WTC11 (cell line): ENCODE data around the gene PHPT1. TPM values are rescaled to one million over a fixed set of nuclear protein-coding genes. Genes with fewer than 3 reads are reported as not detected.
A peak's percentile ranks its signal among the peaks of the same experiment; 100 is the strongest.

Experiments
- ATAC-seq: fragments of 200-7000 bp; cut with Tn5 transposase; 2 replicates; pipeline ENCODE4 v1.10.0; 2021; ENCODE audit warnings: mild to moderate bottlenecking, moderate library complexity
- CTCF ChIA-PET: fragments of 300-600 bp; sonication (Branson Sonifier 250); formaldehyde crosslinking; loops from one replicate; lab custom pipeline; 2021; ENCODE audit warnings: antibody characterized with exemption; lab: Charles Lee
- POLR2A ChIA-PET: fragments of 350-600 bp; sonication (Branson Sonifier 250); formaldehyde crosslinking; loops from one replicate; lab custom pipeline; 2021; ENCODE audit warnings: antibody characterized with exemption; lab: Charles Lee
- DNase-seq: peaks from one replicate; pipeline ENCODE4 v3.0.0; 2021; ENCODE audit warnings: low spot score
- H3K27ac Mint-ChIP-seq: 2 replicates; pipeline ENCODE4 v1.8.0; 2021; ENCODE audit warnings: mixed read lengths
- H3K27me3 Mint-ChIP-seq: 2 replicates; pipeline ENCODE4 v1.8.0; 2021; ENCODE audit warnings: low read depth, mild to moderate bottlenecking, moderate library complexity, mixed read lengths
- H3K36me3 Mint-ChIP-seq: 2 replicates; pipeline ENCODE4 v1.8.0; 2021; ENCODE audit warnings: mixed read lengths
- H3K4me1 Mint-ChIP-seq: 2 replicates; pipeline ENCODE4 v1.8.0; 2022; ENCODE audit warnings: mixed read lengths
- H3K4me3 Mint-ChIP-seq: 2 replicates; pipeline ENCODE4 v1.8.0; 2021; ENCODE audit warnings: mild to moderate bottlenecking, moderate library complexity, mixed read lengths
- H3K9me3 Mint-ChIP-seq: 2 replicates; pipeline ENCODE4 v1.8.0; 2021; ENCODE audit warnings: mixed read lengths
- ATF1 ChIP-seq: sonication (generic); formaldehyde crosslinking; IDR thresholded peaks from 2 replicates; pipeline ENCODE4 v1.8.1; 2023; ENCODE audit warnings: mild to moderate bottlenecking, moderate library complexity, missing genetic modification reagents
- ATF2 ChIP-seq: sonication (generic); formaldehyde crosslinking; IDR thresholded peaks from 2 replicates; pipeline ENCODE4 v1.8.1; 2022; ENCODE audit warnings: low read depth, missing genetic modification reagents, borderline replicate concordance
- CREB1 ChIP-seq: sonication (generic); formaldehyde crosslinking; IDR thresholded peaks from 2 replicates; pipeline ENCODE4 v1.8.0; 2023; ENCODE audit warnings: mild to moderate bottlenecking, missing genetic modification reagents
- E2F5 ChIP-seq: sonication (generic); formaldehyde crosslinking; IDR thresholded peaks from 2 replicates; pipeline ENCODE4 v1.8.1; 2022; ENCODE audit warnings: mild to moderate bottlenecking, moderate library complexity, missing genetic modification reagents
- ELF4 ChIP-seq: sonication (generic); formaldehyde crosslinking; IDR thresholded peaks from 2 replicates; pipeline ENCODE4 v1.8.1; 2022; ENCODE audit warnings: low read depth, mild to moderate bottlenecking, moderate library complexity, missing genetic modification reagents
- ETV6 ChIP-seq: sonication (generic); formaldehyde crosslinking; IDR thresholded peaks from 2 replicates; pipeline ENCODE4 v1.8.1; 2022; ENCODE audit warnings: mild to moderate bottlenecking, missing genetic modification reagents
- FOXP1 ChIP-seq: sonication (generic); formaldehyde crosslinking; IDR thresholded peaks from 2 replicates; pipeline ENCODE4 v1.8.0; 2022; ENCODE audit warnings: missing genetic modification reagents, mild to moderate bottlenecking, moderate library complexity, borderline replicate concordance
- GABPB1 ChIP-seq: sonication (generic); formaldehyde crosslinking; IDR thresholded peaks from 2 replicates; pipeline ENCODE4 v1.8.1; 2023; ENCODE audit warnings: mild to moderate bottlenecking, missing genetic modification reagents
- GTF2I ChIP-seq: fragments of 250-450 bp; sonication (Bioruptor Pico); conservative IDR thresholded peaks from 2 replicates; pipeline ENCODE4 v1.4.0; 2021; ENCODE audit warnings: mild to moderate bottlenecking
- HMGXB4 ChIP-seq: sonication (generic); formaldehyde crosslinking; IDR thresholded peaks from 2 replicates; pipeline ENCODE4 v1.8.1; 2023; ENCODE audit warnings: mild to moderate bottlenecking, moderate library complexity, missing genetic modification reagents
- JAZF1 ChIP-seq: fragments of 250-450 bp; sonication (Bioruptor Pico); IDR thresholded peaks from 2 replicates; pipeline ENCODE4 v1.9.0; 2021; ENCODE audit warnings: moderate library complexity, mild to moderate bottlenecking, inconsistent platforms
- MAX ChIP-seq: sonication (generic); formaldehyde crosslinking; IDR thresholded peaks from 2 replicates; pipeline ENCODE4 v1.8.0; 2022; ENCODE audit warnings: mild to moderate bottlenecking, missing genetic modification reagents
- NFYB ChIP-seq: sonication (generic); formaldehyde crosslinking; conservative IDR thresholded peaks from 2 replicates; pipeline ENCODE4 v1.8.0; 2022; ENCODE audit warnings: low read depth, missing genetic modification reagents
- NR1H2 ChIP-seq: sonication (generic); formaldehyde crosslinking; IDR thresholded peaks from 2 replicates; pipeline ENCODE4 v1.9.0; 2021; ENCODE audit warnings: mild to moderate bottlenecking, moderate library complexity, missing genetic modification reagents
- PRRX2 ChIP-seq: fragments of 250-450 bp; sonication (Bioruptor Pico); IDR thresholded peaks from 2 replicates; pipeline ENCODE4 v1.8.0; 2021; ENCODE audit warnings: mild to moderate bottlenecking
- RORB ChIP-seq: fragments of 250-450 bp; sonication (Bioruptor Pico); IDR thresholded peaks from 2 replicates; pipeline ENCODE4 v1.9.0; 2021; ENCODE audit warnings: mild to moderate bottlenecking
- SOX15 ChIP-seq: fragments of 250-450 bp; sonication (Bioruptor Pico); IDR thresholded peaks from 2 replicates; pipeline ENCODE4 v1.9.0; 2021; ENCODE audit warnings: mild to moderate bottlenecking
- TCF7 ChIP-seq: sonication (generic); formaldehyde crosslinking; IDR thresholded peaks from 2 replicates; pipeline ENCODE4 v1.8.0; 2022; ENCODE audit warnings: mild to moderate bottlenecking, low read depth, missing genetic modification reagents, moderate library complexity
- ZMAT4 ChIP-seq: fragments of 250-450 bp; sonication (Bioruptor Pico); IDR thresholded peaks from 2 replicates; pipeline ENCODE4 v1.9.0; 2021; ENCODE audit warnings: mild to moderate bottlenecking
- ZNF317 ChIP-seq: sonication (generic); formaldehyde crosslinking; IDR thresholded peaks from 2 replicates; pipeline ENCODE4 v1.8.1; 2023; ENCODE audit warnings: low read depth, mild to moderate bottlenecking, moderate library complexity, missing genetic modification reagents, borderline replicate concordance
- total RNA-seq: library from RNA; stranded (reverse); gene quantifications from 3 replicates; pipeline ENCODE4 v1.2.3, GENCODE V29; 2021
- TF ChIP-seq, protein P1 (sequence below): sonication (generic); formaldehyde crosslinking; IDR thresholded peaks from 2 replicates; pipeline ENCODE4 v1.8.1; 2023; ENCODE audit warnings: mild to moderate bottlenecking, missing genetic modification reagents, borderline replicate concordance
- TF ChIP-seq, protein P2 (sequence below): sonication (generic); formaldehyde crosslinking; IDR thresholded peaks from 2 replicates; pipeline ENCODE4 v1.8.0; 2023; ENCODE audit warnings: mild to moderate bottlenecking, missing genetic modification reagents
- TF ChIP-seq, protein P3 (sequence below): sonication (generic); formaldehyde crosslinking; IDR thresholded peaks from 2 replicates; pipeline ENCODE4 v1.8.1; 2022; ENCODE audit warnings: mild to moderate bottlenecking, missing genetic modification reagents, moderate library complexity, borderline replicate concordance

PHPT1 gene
- total RNA-seq, 1 experiment from 2014 or later, result 138 TPM

DNA sequence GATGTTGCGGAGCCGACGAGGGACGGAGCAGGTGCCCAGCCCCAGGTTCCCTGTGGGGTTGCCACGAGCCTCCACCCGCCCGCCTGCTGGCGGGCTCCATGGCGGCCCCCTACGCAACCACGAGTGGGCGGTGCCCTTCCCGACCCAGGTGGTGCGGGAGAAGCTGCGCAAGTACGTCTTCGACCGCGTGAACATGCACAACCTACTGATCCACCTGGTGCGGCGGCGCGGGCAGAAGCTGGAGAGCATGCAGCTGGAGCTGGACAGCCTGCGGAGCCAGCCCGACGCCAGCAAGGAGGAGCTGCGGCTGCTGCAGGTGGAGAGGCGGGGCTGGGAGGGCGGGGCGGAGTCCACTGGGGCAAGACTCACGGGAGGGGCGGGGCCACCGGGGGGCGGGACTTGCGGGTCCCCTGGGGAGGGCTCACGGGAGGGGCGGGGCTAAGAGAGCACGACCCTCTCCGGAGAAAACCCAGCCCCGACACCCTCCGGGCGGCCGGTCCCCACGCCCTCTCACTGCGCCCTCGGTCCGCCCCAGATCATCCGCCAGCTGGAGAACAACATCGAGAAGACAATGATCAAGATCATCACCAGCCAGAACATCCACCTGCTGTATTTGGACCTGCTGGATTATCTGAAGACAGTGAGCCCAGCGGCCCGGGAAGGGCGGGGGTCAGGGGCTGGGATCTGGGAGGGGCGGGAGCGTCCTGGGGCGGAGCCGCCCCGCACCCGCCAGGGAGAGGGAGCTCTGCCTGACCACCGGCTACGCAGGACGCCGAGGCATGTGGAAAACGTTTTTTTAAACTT lies 49.2 kb upstream of the PHPT1 start:
- H3K36me3 Mint-ChIP-seq, result no peaks in the 10 kb centered on the region
- peaks cover 17% of the 10 kb centered on the region for H3K4me1 Mint-ChIP-seq
- CTCF ChIA-PET, result interaction anchor here (0.5 to 3.6 kb wide), 34 partner anchors 9 to 659 kb away, joined by 3 to 28 read pairs (median 6); partner anchors contain the start of genes ABCA2, AJM1, LCN8 and MAN1B1
- POLR2A ChIA-PET, result interaction anchor here (0.6 to 1.7 kb wide), 6 partner anchors 20 to 267 kb away, joined by 3 to 14 read pairs (median 4); no protein-coding TSS in a partner anchor
- peak overlapping the region; percentile 97 for H3K27ac Mint-ChIP-seq
- peaks cover 58% of the 10 kb centered on the region for H3K27me3 Mint-ChIP-seq
- DNase-seq (peak; percentile 92), ATAC-seq (peak; percentile 54)
- no peaks in the 10 kb centered on the region for H3K9me3 Mint-ChIP-seq
- H3K4me3 Mint-ChIP-seq, result peak overlapping the region; percentile 90
- TF ChIP-seq MAX, result peak; percentile 80
- TF ChIP-seq ZMAT4 (CRISPR knock-in tag), result no peak
- no peak for TF ChIP-seq TCF7
- no peak for TF ChIP-seq GABPB1 (CRISPR knock-in tag)
- TF ChIP-seq RORB (CRISPR knock-in tag), result no peak
- TF ChIP-seq HMGXB4 (CRISPR knock-in tag), result 0 out of 2 replicates have a peak, but pooled peaks have one; percentile 10
- TF ChIP-seq, protein P1, sequence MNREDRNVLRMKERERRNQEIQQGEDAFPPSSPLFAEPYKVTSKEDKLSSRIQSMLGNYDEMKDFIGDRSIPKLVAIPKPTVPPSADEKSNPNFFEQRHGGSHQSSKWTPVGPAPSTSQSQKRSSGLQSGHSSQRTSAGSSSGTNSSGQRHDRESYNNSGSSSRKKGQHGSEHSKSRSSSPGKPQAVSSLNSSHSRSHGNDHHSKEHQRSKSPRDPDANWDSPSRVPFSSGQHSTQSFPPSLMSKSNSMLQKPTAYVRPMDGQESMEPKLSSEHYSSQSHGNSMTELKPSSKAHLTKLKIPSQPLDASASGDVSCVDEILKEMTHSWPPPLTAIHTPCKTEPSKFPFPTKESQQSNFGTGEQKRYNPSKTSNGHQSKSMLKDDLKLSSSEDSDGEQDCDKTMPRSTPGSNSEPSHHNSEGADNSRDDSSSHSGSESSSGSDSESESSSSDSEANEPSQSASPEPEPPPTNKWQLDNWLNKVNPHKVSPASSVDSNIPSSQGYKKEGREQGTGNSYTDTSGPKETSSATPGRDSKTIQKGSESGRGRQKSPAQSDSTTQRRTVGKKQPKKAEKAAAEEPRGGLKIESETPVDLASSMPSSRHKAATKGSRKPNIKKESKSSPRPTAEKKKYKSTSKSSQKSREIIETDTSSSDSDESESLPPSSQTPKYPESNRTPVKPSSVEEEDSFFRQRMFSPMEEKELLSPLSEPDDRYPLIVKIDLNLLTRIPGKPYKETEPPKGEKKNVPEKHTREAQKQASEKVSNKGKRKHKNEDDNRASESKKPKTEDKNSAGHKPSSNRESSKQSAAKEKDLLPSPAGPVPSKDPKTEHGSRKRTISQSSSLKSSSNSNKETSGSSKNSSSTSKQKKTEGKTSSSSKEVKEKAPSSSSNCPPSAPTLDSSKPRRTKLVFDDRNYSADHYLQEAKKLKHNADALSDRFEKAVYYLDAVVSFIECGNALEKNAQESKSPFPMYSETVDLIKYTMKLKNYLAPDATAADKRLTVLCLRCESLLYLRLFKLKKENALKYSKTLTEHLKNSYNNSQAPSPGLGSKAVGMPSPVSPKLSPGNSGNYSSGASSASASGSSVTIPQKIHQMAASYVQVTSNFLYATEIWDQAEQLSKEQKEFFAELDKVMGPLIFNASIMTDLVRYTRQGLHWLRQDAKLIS (CRISPR knock-in tag), result no peak
- TF ChIP-seq PRRX2, result no peak
- TF ChIP-seq ETV6, result 0 out of 2 replicates have a peak, but pooled peaks have one; percentile 31
- no peak for TF ChIP-seq E2F5 (CRISPR knock-in tag)
- TF ChIP-seq FOXP1, result peak; percentile 38; the same call in 1 of the 2 replicates
- no peak for TF ChIP-seq JAZF1
- no peak for TF ChIP-seq CREB1 (CRISPR knock-in tag)
- TF ChIP-seq, protein P2, sequence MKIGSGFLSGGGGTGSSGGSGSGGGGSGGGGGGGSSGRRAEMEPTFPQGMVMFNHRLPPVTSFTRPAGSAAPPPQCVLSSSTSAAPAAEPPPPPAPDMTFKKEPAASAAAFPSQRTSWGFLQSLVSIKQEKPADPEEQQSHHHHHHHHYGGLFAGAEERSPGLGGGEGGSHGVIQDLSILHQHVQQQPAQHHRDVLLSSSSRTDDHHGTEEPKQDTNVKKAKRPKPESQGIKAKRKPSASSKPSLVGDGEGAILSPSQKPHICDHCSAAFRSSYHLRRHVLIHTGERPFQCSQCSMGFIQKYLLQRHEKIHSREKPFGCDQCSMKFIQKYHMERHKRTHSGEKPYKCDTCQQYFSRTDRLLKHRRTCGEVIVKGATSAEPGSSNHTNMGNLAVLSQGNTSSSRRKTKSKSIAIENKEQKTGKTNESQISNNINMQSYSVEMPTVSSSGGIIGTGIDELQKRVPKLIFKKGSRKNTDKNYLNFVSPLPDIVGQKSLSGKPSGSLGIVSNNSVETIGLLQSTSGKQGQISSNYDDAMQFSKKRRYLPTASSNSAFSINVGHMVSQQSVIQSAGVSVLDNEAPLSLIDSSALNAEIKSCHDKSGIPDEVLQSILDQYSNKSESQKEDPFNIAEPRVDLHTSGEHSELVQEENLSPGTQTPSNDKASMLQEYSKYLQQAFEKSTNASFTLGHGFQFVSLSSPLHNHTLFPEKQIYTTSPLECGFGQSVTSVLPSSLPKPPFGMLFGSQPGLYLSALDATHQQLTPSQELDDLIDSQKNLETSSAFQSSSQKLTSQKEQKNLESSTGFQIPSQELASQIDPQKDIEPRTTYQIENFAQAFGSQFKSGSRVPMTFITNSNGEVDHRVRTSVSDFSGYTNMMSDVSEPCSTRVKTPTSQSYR, result no peak; the same call in 1 of the 2 replicates
- TF ChIP-seq SOX15 (CRISPR knock-in tag), result no peak
- TF ChIP-seq ELF4 (CRISPR knock-in tag), result no peak
- TF ChIP-seq, protein P3, sequence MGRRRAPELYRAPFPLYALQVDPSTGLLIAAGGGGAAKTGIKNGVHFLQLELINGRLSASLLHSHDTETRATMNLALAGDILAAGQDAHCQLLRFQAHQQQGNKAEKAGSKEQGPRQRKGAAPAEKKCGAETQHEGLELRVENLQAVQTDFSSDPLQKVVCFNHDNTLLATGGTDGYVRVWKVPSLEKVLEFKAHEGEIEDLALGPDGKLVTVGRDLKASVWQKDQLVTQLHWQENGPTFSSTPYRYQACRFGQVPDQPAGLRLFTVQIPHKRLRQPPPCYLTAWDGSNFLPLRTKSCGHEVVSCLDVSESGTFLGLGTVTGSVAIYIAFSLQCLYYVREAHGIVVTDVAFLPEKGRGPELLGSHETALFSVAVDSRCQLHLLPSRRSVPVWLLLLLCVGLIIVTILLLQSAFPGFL (CRISPR knock-in tag), result no peak
- TF ChIP-seq ZNF317, result no peak
- TF ChIP-seq GTF2I (CRISPR knock-in tag), result no peak
- no peak for TF ChIP-seq ATF2 (CRISPR knock-in tag)
- no peak for TF ChIP-seq NFYB (CRISPR knock-in tag)
- TF ChIP-seq ATF1, result no peak
- no peak for TF ChIP-seq NR1H2 (CRISPR knock-in tag)
